PC-9 (cell line): ENCODE results near the gene HSPA4. TPM values are rescaled to one million over a fixed set of nuclear protein-coding genes. Genes with fewer than 3 reads are reported as not detected.

Source experiments
- BruUV-seq: library from RNA; stranded (reverse); fragments of 400-500 nt; replicated peaks from 2 replicates; lab custom pipeline; 2021; lab: Mats Ljungman, UMichigan
- CTCF ChIA-PET: fragments of 300-600 bp; sonication (Branson Sonifier 250); formaldehyde crosslinking; loops from one replicate; lab custom pipeline; 2022; ENCODE audit warnings: antibody characterized with exemption; lab: Charles Lee
- POLR2A ChIA-PET: fragments of 300-600 bp; sonication (Branson Sonifier 250); formaldehyde crosslinking; loops from one replicate; lab custom pipeline; 2022; ENCODE audit warnings: antibody characterized with exemption; ENCODE audit not compliant: unreplicated experiment; lab: Charles Lee
- DNase-seq, 2 experiments: peaks; one replicate each; pipeline versions ENCODE4 v3.0.0 to v3.0.0-alpha.2; 2015 to 2022; ENCODE audit warnings: mixed read lengths in 1 of 2
- H2AFZ ChIP-seq: fragments of 200-600 bp; sonication (generic); 2 replicates; pipeline ENCODE4 v1.8.1; 2017; ENCODE audit warnings: antibody characterized with exemption
- H3F3A ChIP-seq: fragments of 200-600 bp; sonication (generic); 2 replicates; pipeline ENCODE4 v1.8.1; 2017; ENCODE audit warnings: antibody characterized with exemption, mild to moderate bottlenecking, low read depth; ENCODE audit not compliant: insufficient read depth
- H3K27ac ChIP-seq: fragments of 200-600 bp; sonication (generic); 2 replicates; pipeline ENCODE4 v1.6.1; 2016; ENCODE audit warnings: mixed run types
- H3K27me3 ChIP-seq: fragments of 200-600 bp; sonication (generic); 2 replicates; pipeline ENCODE4 v1.6.1; 2016; ENCODE audit warnings: low read depth, mixed run types; ENCODE audit not compliant: insufficient read depth
- H3K36me3 ChIP-seq: fragments of 200-600 bp; sonication (generic); 2 replicates; pipeline ENCODE4 v1.6.1; 2016; ENCODE audit warnings: low read depth, mixed run types
- H3K4me1 ChIP-seq: fragments of 200-600 bp; sonication (generic); replicated peaks from 2 replicates; pipeline ENCODE4 v1.6.1; 2016; ENCODE audit warnings: mixed run types; ENCODE audit not compliant: insufficient read depth
- H3K4me2 ChIP-seq: fragments of 200-600 bp; sonication (generic); 2 replicates; pipeline ENCODE4 v1.6.1; 2017; ENCODE audit warnings: mixed run types
- H3K4me3 ChIP-seq: fragments of 200-600 bp; sonication (generic); 2 replicates; pipeline ENCODE4 v1.6.1; 2016; ENCODE audit warnings: mixed run types
- H3K79me2 ChIP-seq: fragments of 200-600 bp; sonication (generic); 2 replicates; pipeline ENCODE4 v1.6.1; 2017; ENCODE audit warnings: low read depth, mixed run types
- H3K9me2 ChIP-seq: fragments of 200-600 bp; sonication (generic); 2 replicates; pipeline ENCODE4 v1.8.1; 2017; ENCODE audit warnings: mild to moderate bottlenecking; ENCODE audit not compliant: insufficient read depth
- H3K9me3 ChIP-seq: fragments of 200-600 bp; sonication (generic); 2 replicates; pipeline ENCODE4 v1.8.1; 2016; ENCODE audit warnings: low read depth; ENCODE audit not compliant: insufficient read depth
- H4K20me1 ChIP-seq: fragments of 200-600 bp; sonication (generic); 2 replicates; pipeline ENCODE4 v1.8.1; 2017; ENCODE audit not compliant: insufficient read depth
- EZH2 ChIP-seq: fragments of 200-600 bp; sonication (generic); IDR thresholded peaks from 2 replicates; pipeline ENCODE4 v1.8.0; 2017; ENCODE audit warnings: antibody characterized with exemption, low read depth
- intact Hi-C: fragments of 100-400 bp; cut with micrococcal nuclease; formaldehyde crosslinking; loops from one replicate; pipeline ENCODE4 v1.10.0; 2022; ENCODE audit not compliant: unreplicated experiment
- total RNA-seq: library from RNA; stranded (reverse); gene quantifications from 2 replicates; pipeline ENCODE4 v1.2.3, GENCODE V29; 2021
- TF ChIP-seq, protein P1 (sequence below): fragments of 200-600 bp; sonication (generic); conservative IDR thresholded peaks from 2 replicates; pipeline ENCODE4 v1.6.1; 2017; ENCODE audit warnings: mixed run types, antibody characterized with exemption, mild to moderate bottlenecking, moderate library complexity

HSPA4 gene
- total RNA-seq, 1 experiment from 2014 or later = 140 TPM

DNA sequence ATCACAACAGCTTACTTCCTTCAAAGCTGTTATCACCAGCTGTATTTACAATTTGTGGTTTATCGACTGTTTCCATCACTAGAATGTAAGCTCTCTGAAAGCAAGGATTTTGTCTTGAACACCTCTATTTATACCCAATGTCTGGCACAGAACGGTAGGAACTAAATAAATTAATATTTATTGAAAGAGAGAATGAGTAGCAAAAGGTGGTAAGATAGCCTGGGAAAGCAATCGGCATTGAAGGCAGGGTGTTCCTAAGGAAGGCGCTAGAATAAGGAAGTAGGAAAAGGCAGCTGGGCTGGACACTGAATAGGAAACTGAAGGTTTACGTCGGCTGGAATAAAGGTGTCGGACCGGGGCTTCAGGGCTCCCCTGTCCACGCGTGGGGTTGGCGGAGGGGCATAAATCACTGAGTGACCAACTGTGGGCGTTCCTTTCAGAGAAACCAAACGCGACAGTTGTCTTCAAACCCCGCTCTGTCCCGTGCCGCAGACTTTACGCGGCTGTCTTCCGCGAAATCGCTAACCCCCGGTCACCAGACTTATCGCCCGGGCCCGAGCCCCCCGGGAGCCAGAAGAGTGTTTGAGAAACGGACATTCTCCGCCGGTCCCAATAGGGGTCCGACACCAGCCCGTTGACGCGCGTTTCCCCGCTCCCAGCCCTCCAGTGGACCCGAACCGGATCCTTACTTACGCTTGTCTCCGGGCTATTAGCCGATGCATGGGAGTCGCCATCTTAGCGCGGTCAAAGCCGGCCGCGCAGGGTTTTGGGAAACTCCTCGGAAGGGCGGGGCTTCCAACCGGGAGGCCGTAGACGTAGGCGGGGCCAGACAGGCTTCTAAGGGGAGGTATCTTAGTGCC is 25.8 kb upstream of the HSPA4 start, which contains the start of gene ZCCHC10:
Gene ZCCHC10, minus strand, starts transcription at position 746 of the 860 bp plus-strand sequence. Its CDS starts 12 bp downstream, at position 734.
- POLR2A ChIA-PET = no interaction called here
- CTCF ChIA-PET = no interaction called here
- BruUV-seq = TSS peak; percentile 77
- Histone ChIP-seq H2AFZ (peak within 1 kb of the TSS; percentile 98), H3K4me2 (peak within 1 kb of the TSS; percentile 97), H3K36me3 (no peaks in the 10 kb centered on the region; the same call in 1 of the 2 replicates), H3K9me2 (no peaks in the 10 kb centered on the region), H3K27ac (peak within 1 kb of the TSS; percentile 62), H3F3A (peaks cover 19% of the 10 kb centered on the region), H3K79me2 (peaks cover 34% of the 10 kb centered on the region), H3K9me3 (no peaks in the 10 kb centered on the region), H4K20me1 (no peaks in the 10 kb centered on the region; the same call in 1 of the 2 replicates), H3K27me3 (no peaks in the 10 kb centered on the region), H3K4me3 (peak within 1 kb of the TSS; percentile 80), H3K4me1 (peaks cover 13% of the 10 kb centered on the region; the same call in 1 of the 2 replicates)
- TF ChIP-seq EZH2 = no peak
- TF ChIP-seq, protein P1, sequence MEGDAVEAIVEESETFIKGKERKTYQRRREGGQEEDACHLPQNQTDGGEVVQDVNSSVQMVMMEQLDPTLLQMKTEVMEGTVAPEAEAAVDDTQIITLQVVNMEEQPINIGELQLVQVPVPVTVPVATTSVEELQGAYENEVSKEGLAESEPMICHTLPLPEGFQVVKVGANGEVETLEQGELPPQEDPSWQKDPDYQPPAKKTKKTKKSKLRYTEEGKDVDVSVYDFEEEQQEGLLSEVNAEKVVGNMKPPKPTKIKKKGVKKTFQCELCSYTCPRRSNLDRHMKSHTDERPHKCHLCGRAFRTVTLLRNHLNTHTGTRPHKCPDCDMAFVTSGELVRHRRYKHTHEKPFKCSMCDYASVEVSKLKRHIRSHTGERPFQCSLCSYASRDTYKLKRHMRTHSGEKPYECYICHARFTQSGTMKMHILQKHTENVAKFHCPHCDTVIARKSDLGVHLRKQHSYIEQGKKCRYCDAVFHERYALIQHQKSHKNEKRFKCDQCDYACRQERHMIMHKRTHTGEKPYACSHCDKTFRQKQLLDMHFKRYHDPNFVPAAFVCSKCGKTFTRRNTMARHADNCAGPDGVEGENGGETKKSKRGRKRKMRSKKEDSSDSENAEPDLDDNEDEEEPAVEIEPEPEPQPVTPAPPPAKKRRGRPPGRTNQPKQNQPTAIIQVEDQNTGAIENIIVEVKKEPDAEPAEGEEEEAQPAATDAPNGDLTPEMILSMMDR = no peak
- DNase-seq = peak; percentile 84 to 90
- intact Hi-C loops = loop anchor here (2.0 kb wide), 1 partner anchor 63 kb away; the partner anchor contains the start of gene AFF4

DNA sequence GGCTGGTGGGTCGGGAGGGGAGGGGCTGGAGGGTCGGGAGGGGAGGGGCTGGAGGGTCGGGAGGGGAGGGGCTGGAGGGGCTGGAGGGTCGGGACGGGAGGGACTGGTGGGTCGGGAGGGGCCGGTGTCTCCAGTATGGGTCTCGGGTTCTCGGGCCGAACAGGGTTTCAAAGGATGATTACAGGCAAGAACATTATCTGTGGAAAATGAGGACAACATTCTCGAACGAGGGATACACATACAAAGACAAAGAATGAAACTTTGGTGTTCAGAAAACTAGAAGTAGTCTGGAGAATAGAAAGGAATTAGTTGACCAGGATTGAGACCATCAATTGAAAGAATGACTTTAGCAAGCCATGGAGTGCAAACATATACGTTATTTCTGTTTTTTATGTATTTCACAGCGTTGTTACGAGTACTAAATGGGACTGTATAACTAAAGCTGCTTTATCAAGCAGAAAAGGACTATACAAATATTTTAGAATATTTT is 25.1 kb upstream of the HSPA4 start:
- BruUV-seq = no TSS peak
- Histone ChIP-seq H3K36me3 (no peaks in the 10 kb centered on the region; the same call in 1 of the 2 replicates), H3K79me2 (peaks cover 34% of the 10 kb centered on the region), H3K9me2 (no peaks in the 10 kb centered on the region), H3K9me3 (no peaks in the 10 kb centered on the region), H3F3A (peaks cover 19% of the 10 kb centered on the region), H3K4me1 (peaks cover 13% of the 10 kb centered on the region; the same call in 1 of the 2 replicates), H3K27me3 (no peaks in the 10 kb centered on the region), H3K27ac (peak overlapping the region; percentile 22; the same call in 1 of the 2 replicates), H4K20me1 (no peaks in the 10 kb centered on the region; the same call in 1 of the 2 replicates), H3K4me2 (peak overlapping the region; percentile 97), H2AFZ (peak overlapping the region; percentile 73), H3K4me3 (peak overlapping the region; percentile 80; the same call in 1 of the 2 replicates)
- POLR2A ChIA-PET = no interaction called here
- no peak for TF ChIP-seq EZH2
- DNase-seq = no peak
- intact Hi-C loops = loop anchor here (2.0 kb wide), 1 partner anchor 64 kb away; the partner anchor contains the start of gene AFF4
- CTCF ChIA-PET = no interaction called here

DNA sequence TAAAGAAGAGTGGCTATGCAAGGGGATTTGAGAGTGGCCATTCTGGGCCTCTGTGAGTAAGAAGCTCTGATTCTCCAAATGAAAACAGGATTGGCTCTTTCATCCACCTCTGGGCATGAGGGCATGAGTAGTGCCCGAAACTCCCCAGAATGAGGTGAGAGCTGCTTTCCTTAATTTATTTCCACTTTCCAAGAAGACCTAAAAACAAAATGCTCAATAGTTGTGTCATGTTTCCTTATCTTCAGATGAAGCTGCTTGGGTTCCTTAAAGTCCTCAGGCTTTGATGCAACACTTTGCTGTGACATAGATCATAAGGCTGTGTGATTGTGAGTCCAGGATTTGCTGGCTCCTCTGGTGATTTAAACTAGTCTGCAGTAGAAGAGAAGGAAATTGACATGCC is 22.4 kb upstream of the HSPA4 start:
- no peak for DNase-seq
- Histone ChIP-seq H3K9me2 (no peaks in the 10 kb centered on the region), H3K27ac (no peak overlapping the region), H4K20me1 (no peaks in the 10 kb centered on the region), H3K9me3 (no peaks in the 10 kb centered on the region), H3K36me3 (no peaks in the 10 kb centered on the region), H3F3A (peaks cover 21% of the 10 kb centered on the region), H3K27me3 (no peaks in the 10 kb centered on the region), H3K4me1 (peaks cover 22% of the 10 kb centered on the region; the same call in 1 of the 2 replicates), H3K79me2 (peaks cover 15% of the 10 kb centered on the region), H3K4me3 (no peak overlapping the region), H3K4me2 (no peak overlapping the region), H2AFZ (no peak overlapping the region)
- BruUV-seq = no TSS peak
- ChIA-PET CTCF (no interaction called here), POLR2A (no interaction called here)
- TF ChIP-seq, protein P1 = no peak
- intact Hi-C loops = no loop called here
